GM12878 (cell line): ENCODE measurements around the gene DDX51. TPM values are rescaled to one million over a fixed set of nuclear protein-coding genes. Genes with fewer than 3 reads are reported as not detected.

Experiments used
- ATAC-seq: fragments of 200-7000 bp; cut with Tn5 transposase; 3 replicates; pipeline ENCODE4 v1.9.1; 2020; ENCODE audit warnings: mild to moderate bottlenecking, moderate library complexity
- BruUV-seq: library from RNA; stranded (reverse); fragments of 400-500 nt; replicated peaks from 2 replicates; lab custom pipeline; 2021; lab: Mats Ljungman, UMichigan
- CTCF ChIA-PET: fragments of 300-600 bp; sonication (Branson Sonifier 250); formaldehyde crosslinking; extraction: SDS; loops from one replicate; lab custom pipeline; 2021; ENCODE audit warnings: inconsistent platforms; lab: Yijun Ruan, JAX
- POLR2A ChIA-PET: fragments of 350-600 bp; formaldehyde crosslinking; extraction: SDS; loops from one replicate; lab custom pipeline; 2021; ENCODE audit warnings: inconsistent platforms; lab: Charles Lee
- RAD21 ChIA-PET: fragments of 300-600 bp; sonication (Branson Sonifier 250); formaldehyde crosslinking; loops from one replicate; lab custom pipeline; 2023; ENCODE audit warnings: antibody characterized with exemption; ENCODE audit not compliant: unreplicated experiment; lab: Charles Lee
- SMC1A ChIA-PET: fragments of 300-600 bp; sonication (Branson Sonifier 250); formaldehyde crosslinking; loops from one replicate; lab custom pipeline; 2023; ENCODE audit not compliant: unreplicated experiment, uncharacterized antibody; lab: Charles Lee
- DNase-seq: peaks from one replicate; pipeline ENCODE4 v3.0.0-alpha.2; 2011; ENCODE audit warnings: low read depth, low spot score
- FAIRE-seq: peaks from 3 replicates; lab custom pipeline; 2011; peaks lifted over from hg19 to GRCh38; lab: Jason Lieb, UNC
- H2AFZ ChIP-seq: 2 replicates; pipeline ENCODE4 v1.6.0; 2011; ENCODE audit warnings: low read depth, low read length, control low read depth; ENCODE audit not compliant: control insufficient read depth
- H3K27ac ChIP-seq: 2 replicates; pipeline ENCODE4 v1.5.1; 2011; ENCODE audit warnings: control low read depth; ENCODE audit not compliant: control insufficient read depth, insufficient read depth
- H3K27me3 ChIP-seq, 2 experiments: replicated peaks in 1 of 2; 2 replicates each; pipeline versions ENCODE4 v1.6.0 to v1.6.1; 2011; ENCODE audit warnings: low read length in 1 of 2; ENCODE audit not compliant: control insufficient read depth in 2 of 2, insufficient read depth in 2 of 2
- H3K36me3 ChIP-seq, 2 experiments: 2 replicates each; pipeline ENCODE4 v1.5.1; 2011; ENCODE audit warnings: low read length in 1 of 2; ENCODE audit not compliant: control insufficient read depth in 2 of 2, insufficient read depth in 2 of 2
- H3K4me1 ChIP-seq: 2 replicates; pipeline ENCODE4 v1.6.1; 2011; ENCODE audit warnings: mild to moderate bottlenecking, low read length, moderate library complexity, mixed read lengths; ENCODE audit not compliant: control insufficient read depth, insufficient read depth
- H3K4me2 ChIP-seq: 2 replicates; pipeline ENCODE4 v1.6.0; 2011; ENCODE audit warnings: control low read depth; ENCODE audit not compliant: control insufficient read depth, insufficient read depth
- H3K4me3 ChIP-seq: fragments of 200-600 bp; sonication (generic); 2 replicates; pipeline ENCODE4 v1.5.1; 2016
- H3K79me2 ChIP-seq: 2 replicates; pipeline ENCODE4 v1.6.0; 2011; ENCODE audit warnings: low read length; ENCODE audit not compliant: control insufficient read depth, insufficient read depth
- H3K9ac ChIP-seq: 2 replicates; pipeline ENCODE4 v1.8.0; 2011; ENCODE audit warnings: low read length, control low read depth, mixed read lengths; ENCODE audit not compliant: control insufficient read depth, insufficient read depth
- H3K9me3 ChIP-seq: replicated peaks from 3 replicates; pipeline ENCODE4 v1.5.1; 2011; ENCODE audit warnings: mild to moderate bottlenecking, low read length; ENCODE audit not compliant: control insufficient read depth, insufficient read depth
- H4K20me1 ChIP-seq: 2 replicates; pipeline ENCODE4 v1.6.0; 2011; ENCODE audit not compliant: control insufficient read depth, insufficient read depth
- CBFB ChIP-seq: IDR thresholded peaks from 2 replicates; pipeline ENCODE4 v1.6.1; 2016; ENCODE audit warnings: antibody characterized with exemption, low read depth
- CBX3 ChIP-seq: fragments of 200-600 bp; sonication (generic); IDR thresholded peaks from 2 replicates; pipeline ENCODE4 v1.6.1; 2016; ENCODE audit warnings: low read depth, borderline replicate concordance
- CREB1 ChIP-seq: IDR thresholded peaks from 2 replicates; pipeline ENCODE4 v1.6.1; 2012; ENCODE audit warnings: low read depth, mild to moderate bottlenecking, inconsistent platforms
- EGR1 ChIP-seq, 2 experiments: IDR thresholded peaks; 1 replicate in 1 of 2; 2 replicates in 1 of 2; pipeline ENCODE4 v1.6.1; 2011 to 2012; ENCODE audit warnings: low read depth in 2 of 2, low read length in 2 of 2, borderline replicate concordance in 1 of 2, mild to moderate bottlenecking in 1 of 2, moderate library complexity in 1 of 2
- ETV6 ChIP-seq, 2 experiments: fragments of 450-650 bp in 1 of 2; IDR thresholded peaks in 1 of 2; conservative IDR thresholded peaks in 1 of 2; 2 replicates each; pipeline ENCODE4 v1.6.1; 2014; ENCODE audit warnings: antibody characterized with exemption in 1 of 2, borderline replicate concordance in 1 of 2, low read depth in 1 of 2, mild to moderate bottlenecking in 1 of 2, moderate library complexity in 1 of 2
- GATAD2B ChIP-seq: fragments of 450-650 bp; conservative IDR thresholded peaks from 2 replicates; pipeline ENCODE4 v1.6.1; 2017; ENCODE audit warnings: low read depth, mild to moderate bottlenecking, moderate library complexity
- LARP7 ChIP-seq: fragments of 450-650 bp; IDR thresholded peaks from 2 replicates; pipeline ENCODE4 v1.6.1; 2017; ENCODE audit warnings: mild to moderate bottlenecking
- MYC ChIP-seq: IDR thresholded peaks from 2 replicates; pipeline ENCODE4 v1.6.1; 2011; ENCODE audit warnings: mild to moderate bottlenecking, low read length, moderate library complexity, inconsistent platforms; ENCODE audit not compliant: insufficient read depth, insufficient replicate concordance, insufficient read length, severe bottlenecking
- NBN ChIP-seq: fragments of 450-650 bp; IDR thresholded peaks from 2 replicates; pipeline ENCODE4 v1.6.1; 2016
- NFYA ChIP-seq: IDR thresholded peaks from 2 replicates; pipeline ENCODE4 v1.6.1; 2011; ENCODE audit warnings: low read depth, mild to moderate bottlenecking, low read length, improper control_type of control experiment, borderline replicate concordance
- RAD21 ChIP-seq: IDR thresholded peaks from 2 replicates; pipeline ENCODE4 v1.6.1; 2011; ENCODE audit warnings: mild to moderate bottlenecking, low read depth, low read length, moderate library complexity; ENCODE audit not compliant: insufficient read depth
- RB1 ChIP-seq: fragments of 450-650 bp; formaldehyde crosslinking; IDR thresholded peaks from 2 replicates; pipeline ENCODE4 v1.6.1; 2017; ENCODE audit warnings: mild to moderate bottlenecking, borderline replicate concordance
- RCOR1 ChIP-seq: conservative IDR thresholded peaks from 2 replicates; pipeline ENCODE4 v1.6.1; 2012; ENCODE audit warnings: low read depth, low read length, improper control_type of control experiment
- RUNX3 ChIP-seq: IDR thresholded peaks from 2 replicates; pipeline ENCODE4 v1.6.1; 2012; ENCODE audit warnings: low read length, inconsistent platforms
- SPI1 ChIP-seq: IDR thresholded peaks from 2 replicates; pipeline ENCODE4 v1.6.1; 2011; ENCODE audit warnings: low read depth, mild to moderate bottlenecking, low read length, moderate library complexity, borderline replicate concordance; ENCODE audit not compliant: insufficient read depth
- TAF1 ChIP-seq: IDR thresholded peaks from 2 replicates; pipeline ENCODE4 v1.6.1; 2011; ENCODE audit warnings: mild to moderate bottlenecking, low read depth, low read length, borderline replicate concordance
- TBL1XR1 ChIP-seq: IDR thresholded peaks from 2 replicates; pipeline ENCODE4 v1.6.1; 2012; ENCODE audit warnings: low read depth, low read length, improper control_type of control experiment
- YY1 ChIP-seq: IDR thresholded peaks from 2 replicates; pipeline ENCODE4 v1.6.1; 2011; ENCODE audit warnings: low read depth, mild to moderate bottlenecking, low read length
- ZNF217 ChIP-seq: fragments of 450-650 bp; IDR thresholded peaks from 2 replicates; pipeline ENCODE4 v1.6.1; 2017; ENCODE audit warnings: antibody characterized with exemption, mild to moderate bottlenecking
- WGBS: methylation state at CpG from one replicate; pipeline ENCODE4 v1.1.6; 2016; ENCODE audit warnings: low lambda C conversion rate; ENCODE audit not compliant: insufficient replicate concordance, insufficient coverage; ENCODE audit errors: missing lambda C conversion rate; 5-methylcytosine and 5-hydroxymethylcytosine counted together
- in situ Hi-C: fragments of 300-500 bp; cut with MboI; formaldehyde crosslinking; loops from 9 replicates; pipeline ENCODE4 v1.14.3; 2018; ENCODE audit warnings: mixed read lengths
- intact Hi-C: fragments of 100-400 bp; cut with micrococcal nuclease; formaldehyde crosslinking; loops from one replicate; pipeline ENCODE4 v1.14.2; 2022; ENCODE audit not compliant: unreplicated experiment
- polyA plus RNA-seq, 11 experiments: library from polyadenylated mRNA; depleted of rRNA in 4 of 11; unstranded in 6 of 11; stranded (reverse) in 5 of 11; fragments of >200 nt; fragmentation: Nextera tagmentation in 4 of 11; fragmentation: Illumina TruSeq in 1 of 11; extraction: Ambion mirVana in 4 of 11; extraction: Trizol in 1 of 11; gene quantifications; 1 replicate in 1 of 11; 2 replicates in 10 of 11; pipeline versions ENCODE4 v1.2.1 to v1.2.3, GENCODE V29; 2011 to 2016; ENCODE audit warnings: inconsistent platforms in 2 of 11, missing spikeins in 2 of 11, low read depth in 1 of 11
- total RNA-seq, 4 experiments: library from RNA; depleted of rRNA in 3 of 4; stranded (reverse); fragments of >200 nt in 3 of 4; fragmentation: Illumina TruSeq in 1 of 4; extraction: Trizol in 1 of 4; gene quantifications; 2 replicates each; pipeline versions ENCODE4 v1.2.1 to v1.2.3, GENCODE V29; 2013 to 2021
- TF ChIP-seq, protein P1 (sequence below): fragments of 450-650 bp; IDR thresholded peaks from 2 replicates; pipeline ENCODE4 v1.6.1; 2016; ENCODE audit warnings: mild to moderate bottlenecking

The DDX51 gene
- total and polyA plus RNA-seq, 10 of the 15 experiments (the other 5 are each of a cell fraction or from before 2014, with no cell fraction given) = 0.97 to 29.1 (median 9.8) TPM

DNA sequence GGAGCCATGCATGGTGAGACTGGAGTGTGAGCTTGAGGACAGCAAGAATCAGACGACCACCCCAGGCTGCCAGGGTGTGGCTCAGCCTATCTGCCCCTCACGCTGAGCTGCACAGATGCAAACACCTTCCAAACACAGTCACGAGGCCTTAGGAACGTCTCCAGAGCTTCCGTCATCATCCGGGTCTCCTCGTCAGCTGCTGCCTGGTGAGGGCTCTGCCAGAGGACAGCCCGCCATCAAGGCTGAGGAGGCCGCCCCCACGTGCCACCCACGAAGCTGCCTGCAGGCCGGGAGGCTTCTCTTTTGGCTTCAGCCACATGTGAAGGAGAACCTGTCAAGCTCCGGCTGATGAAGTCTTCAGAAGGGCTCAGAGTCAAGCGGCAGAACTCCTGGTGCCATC, 13.4 kb downstream of the DDX51 start:
- no peak overlapping the region for H3K4me2 ChIP-seq
- 89% methylated on average over 14 of the region's 14 CpGs for WGBS
- no peaks in the 10 kb centered on the region for H3K4me1 ChIP-seq
- no peaks in the 10 kb centered on the region for H3K79me2 ChIP-seq
- SMC1A ChIA-PET = no interaction called here
- no TSS peak for BruUV-seq
- H3K27me3 ChIP-seq = no peaks in the 10 kb centered on the region
- no peaks in the 10 kb centered on the region for H4K20me1 ChIP-seq
- H2AFZ ChIP-seq = no peak overlapping the region
- TF ChIP-seq LARP7 = no peak
- no peak for TF ChIP-seq TBL1XR1
- TF ChIP-seq RUNX3 = no peak
- TF ChIP-seq CBFB = no peak
- no peak for TF ChIP-seq ZNF217
- TF ChIP-seq SPI1 = no peak
- TF ChIP-seq CREB1 = no peak
- no peak for TF ChIP-seq RAD21
- TF ChIP-seq, all 136 proteins: peak for 0
- ATAC-seq (no peak), DNase-seq (no peak), FAIRE-seq (no peak)
- in situ Hi-C loops = no loop called here
- no peak overlapping the region for H3K27ac ChIP-seq
- RAD21 ChIA-PET = no interaction called here
- POLR2A ChIA-PET = no interaction called here
- CTCF ChIA-PET = no interaction called here
- intact Hi-C loops = no loop called here
- peaks cover 1% of the 10 kb centered on the region; the same call in 2 of the 3 replicates for H3K9me3 ChIP-seq
- no peak overlapping the region for H3K4me3 ChIP-seq
- no peak overlapping the region for H3K9ac ChIP-seq
- H3K36me3 ChIP-seq = peaks cover 4 to 6% of the 10 kb centered on the region in 2 experiments; a peak in 3 of 4 replicates

DNA sequence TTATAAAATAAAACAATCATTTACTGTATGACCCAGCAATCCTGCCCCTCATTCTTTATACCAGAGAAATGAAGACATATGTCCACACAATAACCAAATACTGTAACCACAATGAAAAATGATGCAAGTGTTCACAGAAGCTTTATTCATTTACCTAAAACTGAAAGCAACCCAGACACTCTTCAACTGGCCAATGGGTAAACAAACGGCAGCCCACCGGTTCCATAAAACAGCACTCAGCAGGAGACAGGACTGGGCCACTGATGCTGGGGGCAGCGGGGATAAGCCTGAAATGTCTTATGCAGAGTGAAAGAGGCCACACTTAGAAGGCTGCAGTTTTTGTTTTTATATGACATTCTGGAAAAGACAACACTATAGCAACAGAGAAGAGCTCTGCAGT, 15.1 kb downstream of the DDX51 start:
- ATAC-seq = no peak
- ChIA-PET CTCF (interaction anchor here (0.5 to 1.7 kb wide), 2 partner anchors 25 to 122 kb away, joined by 3 to 7 read pairs; no protein-coding TSS in a partner anchor), SMC1A (no interaction called here), POLR2A (no interaction called here), RAD21 (no interaction called here)
- no TSS peak for BruUV-seq
- no peak for FAIRE-seq
- Histone ChIP-seq H3K36me3 (peaks cover 4 to 6% of the 10 kb centered on the region in 2 experiments; a peak in 3 of 4 replicates), H3K4me3 (no peak overlapping the region), H3K4me1 (no peaks in the 10 kb centered on the region), H3K27ac (no peak overlapping the region), H4K20me1 (no peaks in the 10 kb centered on the region), H3K79me2 (no peaks in the 10 kb centered on the region), H3K4me2 (no peak overlapping the region), H2AFZ (no peak overlapping the region), H3K27me3 (no peaks in the 10 kb centered on the region), H3K9ac (no peak overlapping the region), H3K9me3 (peaks cover 1% of the 10 kb centered on the region; the same call in 2 of the 3 replicates)
- WGBS = 98% methylated on average over 3 of the region's 3 CpGs
- intact Hi-C loops (no loop called here), in situ Hi-C loops (no loop called here)
- DNase-seq = no peak
- TF ChIP-seq GATAD2B (no peak), ETV6 (conservative IDR thresholded peaks at IDR 0.05 in 1 of 2, IDR thresholded peaks at IDR 0.05 in 1 of 2; ENCODE audit: borderline replicate concordance in 1 of 2, low read depth in 1 of 2) (no peak), CBX3 (no peak), NFYA (no peak), EGR1 (IDR thresholded peaks at IDR 0.05; ENCODE audit: borderline replicate concordance in 1 of 2, low read depth in 2 of 2, low read length in 2 of 2) (no peak), RB1 (no peak), MYC (no peak), NBN (no peak), YY1 (no peak), TAF1 (no peak), CREB1 (no peak), RCOR1 (no peak)
- TF ChIP-seq, protein P1, sequence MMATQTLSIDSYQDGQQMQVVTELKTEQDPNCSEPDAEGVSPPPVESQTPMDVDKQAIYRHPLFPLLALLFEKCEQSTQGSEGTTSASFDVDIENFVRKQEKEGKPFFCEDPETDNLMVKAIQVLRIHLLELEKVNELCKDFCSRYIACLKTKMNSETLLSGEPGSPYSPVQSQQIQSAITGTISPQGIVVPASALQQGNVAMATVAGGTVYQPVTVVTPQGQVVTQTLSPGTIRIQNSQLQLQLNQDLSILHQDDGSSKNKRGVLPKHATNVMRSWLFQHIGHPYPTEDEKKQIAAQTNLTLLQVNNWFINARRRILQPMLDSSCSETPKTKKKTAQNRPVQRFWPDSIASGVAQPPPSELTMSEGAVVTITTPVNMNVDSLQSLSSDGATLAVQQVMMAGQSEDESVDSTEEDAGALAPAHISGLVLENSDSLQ = no peak
